Gastroesophageal sphincter (tissue), 4 donors: Measurements from ENCODE around the gene BCAS4. TPM values are rescaled to one million over a fixed set of nuclear protein-coding genes. Genes with fewer than 3 reads are reported as not detected.

Source experiments
- ATAC-seq: fragments of 150-250 bp; one replicate; pipeline ENCODE4 v1.9.1; 2016; ENCODE audit warnings: mild to moderate bottlenecking, moderate library complexity
- H3K27ac ChIP-seq, 4 donors: fragments of 200-600 bp; sonication (generic) in 3 of 4; 1 replicate in 3 of 4; 2 replicates in 1 of 4; pipeline ENCODE4 v1.5.1; 2016 to 2019
- H3K27me3 ChIP-seq: fragments of 200-600 bp; sonication (generic); one replicate; pipeline ENCODE4 v1.5.1; 2019
- H3K36me3 ChIP-seq, 2 donors: fragments of 200-600 bp; sonication (generic); one replicate each; pipeline ENCODE4 v1.5.1; 2019; ENCODE audit warnings: control low read depth in 1 of 2
- H3K4me1 ChIP-seq, 3 donors: fragments of 200-600 bp; sonication (generic); 1 replicate in 2 of 3; 2 replicates in 1 of 3; pipeline ENCODE4 v1.5.1; 2016 to 2019; ENCODE audit warnings: control low read depth in 2 of 3
- H3K4me3 ChIP-seq, 2 donors: fragments of 200-600 bp; sonication (generic); one replicate each; pipeline ENCODE4 v1.5.1; 2019; ENCODE audit warnings: mild to moderate bottlenecking in 1 of 2, moderate library complexity in 1 of 2
- H3K9me3 ChIP-seq, 3 donors: fragments of 200-600 bp; sonication (generic); one replicate each; pipeline ENCODE4 v1.5.1; 2017 to 2019; ENCODE audit warnings: control low read depth in 2 of 3
- EP300 ChIP-seq: sonication (generic); formaldehyde crosslinking; IDR thresholded peaks from one replicate; pipeline ENCODE4 v1.6.1; 2017; ENCODE audit warnings: antibody characterized with exemption, mild to moderate bottlenecking
- POLR2A ChIP-seq, 2 donors: fragments of 450-650 bp; IDR thresholded peaks; one replicate each; pipeline ENCODE4 v1.6.1; 2017; ENCODE audit warnings: antibody characterized with exemption in 2 of 2, mild to moderate bottlenecking in 2 of 2, moderate library complexity in 1 of 2
- POLR2AphosphoS5 ChIP-seq: sonication (generic); formaldehyde crosslinking; IDR thresholded peaks from one replicate; pipeline ENCODE4 v1.6.1; 2017; ENCODE audit warnings: antibody characterized with exemption
- WGBS, 2 donors: methylation state at CpG; one replicate each; pipeline ENCODE4 v1.1.5; 2018; ENCODE audit warnings: low coverage in 1 of 2; 5-methylcytosine and 5-hydroxymethylcytosine counted together
- total RNA-seq, 4 donors: library from RNA; depleted of rRNA; stranded (reverse); fragments of >200 nt; gene quantifications; one replicate each; pipeline ENCODE4 v1.1.0, GENCODE V29; 2016
- TF ChIP-seq, protein P1 (sequence below), 4 experiments: fragments of 200-600 bp in 2 of 4; fragments of 450-650 bp in 2 of 4; sonication (generic) in 1 of 4; IDR thresholded peaks; one replicate each; pipeline ENCODE4 v1.5.1; 2017 to 2019; ENCODE audit warnings: antibody characterized with exemption in 4 of 4, mild to moderate bottlenecking in 2 of 4, moderate library complexity in 2 of 4

The BCAS4 gene
- total RNA-seq, 4 donors from 2014 or later = 4.4 to 18.7 (median 4.7) TPM

DNA sequence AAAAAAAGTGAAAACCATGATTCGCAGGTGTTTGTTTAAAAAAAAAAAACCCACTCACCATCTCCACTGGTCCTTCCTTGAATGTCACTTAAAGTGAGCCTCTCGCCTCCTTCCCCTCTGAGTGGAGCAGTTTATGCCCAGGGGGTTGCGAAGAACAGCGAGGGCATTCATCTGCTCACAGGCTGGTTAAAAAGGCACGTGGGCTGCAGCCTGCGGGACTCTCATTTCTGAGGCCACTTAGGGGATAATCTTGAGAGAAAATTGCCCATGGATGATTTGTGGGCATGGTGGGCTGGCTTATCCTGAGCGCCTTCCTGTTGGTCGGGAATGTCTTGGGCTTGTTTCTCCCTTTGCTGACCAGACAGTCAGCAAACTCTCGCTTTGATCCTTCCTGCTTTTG lies 18.9 kb downstream of the BCAS4 start:
- no peak overlapping the region for H3K27ac ChIP-seq
- H3K4me1 ChIP-seq = peaks cover 0 to 33% (median 0%) of the 10 kb centered on the region in 3 donors
- 85% methylated on average over 4 of the region's 9 CpGs; no CpG with 5 or more reads in 1 of the 2 donors for WGBS, 2 donors
- TF ChIP-seq EP300 = no peak
- TF ChIP-seq, protein P1, sequence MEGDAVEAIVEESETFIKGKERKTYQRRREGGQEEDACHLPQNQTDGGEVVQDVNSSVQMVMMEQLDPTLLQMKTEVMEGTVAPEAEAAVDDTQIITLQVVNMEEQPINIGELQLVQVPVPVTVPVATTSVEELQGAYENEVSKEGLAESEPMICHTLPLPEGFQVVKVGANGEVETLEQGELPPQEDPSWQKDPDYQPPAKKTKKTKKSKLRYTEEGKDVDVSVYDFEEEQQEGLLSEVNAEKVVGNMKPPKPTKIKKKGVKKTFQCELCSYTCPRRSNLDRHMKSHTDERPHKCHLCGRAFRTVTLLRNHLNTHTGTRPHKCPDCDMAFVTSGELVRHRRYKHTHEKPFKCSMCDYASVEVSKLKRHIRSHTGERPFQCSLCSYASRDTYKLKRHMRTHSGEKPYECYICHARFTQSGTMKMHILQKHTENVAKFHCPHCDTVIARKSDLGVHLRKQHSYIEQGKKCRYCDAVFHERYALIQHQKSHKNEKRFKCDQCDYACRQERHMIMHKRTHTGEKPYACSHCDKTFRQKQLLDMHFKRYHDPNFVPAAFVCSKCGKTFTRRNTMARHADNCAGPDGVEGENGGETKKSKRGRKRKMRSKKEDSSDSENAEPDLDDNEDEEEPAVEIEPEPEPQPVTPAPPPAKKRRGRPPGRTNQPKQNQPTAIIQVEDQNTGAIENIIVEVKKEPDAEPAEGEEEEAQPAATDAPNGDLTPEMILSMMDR (IDR thresholded peaks at IDR 0.05) = no peak
- TF ChIP-seq POLR2AphosphoS5 = no peak
- no peak for TF ChIP-seq POLR2A (IDR thresholded peaks at IDR 0.05)
- H3K36me3 ChIP-seq = no peaks in the 10 kb centered on the region
- H3K9me3 ChIP-seq = no peaks in the 10 kb centered on the region
- no peaks in the 10 kb centered on the region for H3K27me3 ChIP-seq
- no peak for ATAC-seq
- no peak overlapping the region for H3K4me3 ChIP-seq

DNA sequence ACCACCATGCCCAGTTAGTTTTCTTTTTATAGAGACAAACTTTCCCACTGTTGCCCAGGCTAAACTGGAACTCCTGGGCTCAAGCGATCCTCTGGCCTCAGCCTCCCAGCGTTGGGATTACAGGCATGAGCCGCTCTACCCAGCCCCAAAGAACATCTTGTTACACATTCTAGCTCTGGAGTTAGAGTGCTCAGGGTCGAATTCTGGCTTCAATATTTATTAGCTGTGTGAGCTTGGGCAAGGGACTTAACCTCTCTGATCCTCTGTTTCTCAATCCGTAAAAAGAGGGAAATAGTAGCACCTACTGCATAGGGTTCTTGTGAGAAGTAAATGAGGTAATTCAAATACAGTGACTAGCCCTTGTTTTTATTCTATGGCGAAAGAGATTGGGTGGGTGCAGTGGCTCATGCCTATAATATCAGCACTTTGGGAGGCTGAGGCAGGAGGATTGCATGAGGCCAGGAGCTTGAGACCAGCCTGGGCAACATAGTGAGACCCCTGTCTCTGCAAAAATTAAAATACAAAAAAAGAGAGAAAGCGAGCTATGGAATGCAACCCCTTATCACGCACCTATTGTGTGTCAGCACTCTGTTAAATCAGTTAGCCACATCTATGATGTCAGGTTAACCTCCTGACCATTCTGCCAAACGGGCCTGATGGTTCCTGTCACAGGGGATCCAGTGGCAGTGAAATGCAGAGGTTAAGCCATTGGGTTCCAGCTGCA lies 19.7 kb downstream of the BCAS4 start:
- TF ChIP-seq, protein P1 (IDR thresholded peaks at IDR 0.05) = no peak
- TF ChIP-seq EP300 (no peak), POLR2AphosphoS5 (no peak), POLR2A (IDR thresholded peaks at IDR 0.05) (no peak)
- ATAC-seq = no peak
- H3K4me3 ChIP-seq = no peak overlapping the region
- H3K27me3 ChIP-seq = no peaks in the 10 kb centered on the region
- peaks cover 0 to 34% (median 0%) of the 10 kb centered on the region in 3 donors for H3K4me1 ChIP-seq
- WGBS, 2 donors = 77 to 87% methylated on average over 5 to 9 of the region's 9 CpGs
- H3K36me3 ChIP-seq = no peaks in the 10 kb centered on the region
- H3K9me3 ChIP-seq = no peaks in the 10 kb centered on the region
- peak overlapping the region in 1 of 4 donors; percentile 66 for H3K27ac ChIP-seq

DNA sequence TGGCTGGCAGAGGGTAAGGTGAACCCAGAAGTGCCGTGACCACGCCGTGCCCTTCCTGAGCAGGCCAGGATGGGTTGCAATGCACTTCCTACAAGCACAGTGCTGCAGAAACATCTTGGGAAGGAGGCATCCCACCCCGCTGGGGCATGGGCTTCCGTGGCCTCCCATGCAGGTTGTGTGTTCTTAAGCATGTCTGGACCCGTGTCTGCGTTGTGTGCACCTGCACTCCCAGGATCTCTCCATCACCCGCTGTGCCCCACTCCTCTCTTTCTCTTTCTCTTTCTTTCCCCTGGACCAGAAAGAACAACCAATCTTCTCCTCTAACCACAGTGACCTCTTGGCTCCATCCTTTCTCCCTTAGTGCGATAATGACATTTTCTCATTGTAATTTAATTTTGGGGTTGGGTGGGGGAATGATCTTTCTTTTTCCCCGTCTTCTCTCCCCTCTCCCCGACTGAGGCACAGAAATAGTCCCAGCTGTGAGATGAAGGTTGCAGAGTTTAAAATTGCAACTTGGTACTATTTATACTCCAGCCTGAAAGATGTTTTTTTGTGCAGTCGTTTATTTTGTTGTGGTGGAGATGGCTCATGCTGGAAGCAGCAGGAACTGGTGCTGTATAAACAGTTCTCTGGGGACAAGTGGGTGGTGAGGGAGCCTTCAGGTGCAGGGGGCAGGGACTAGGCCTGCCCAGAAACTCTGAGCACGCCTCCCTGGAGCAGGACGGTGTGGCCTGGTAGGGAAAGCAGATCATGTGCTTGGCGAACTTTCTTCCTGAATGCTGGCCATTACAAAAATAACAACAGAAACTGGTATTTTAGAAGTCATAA lies 20.5 kb downstream of the BCAS4 start:
- H3K9me3 ChIP-seq = no peaks in the 10 kb centered on the region
- ATAC-seq = peak; percentile 40
- peaks cover 0 to 34% (median 0%) of the 10 kb centered on the region in 3 donors for H3K4me1 ChIP-seq
- H3K27ac ChIP-seq = peak overlapping the region in 2 of 4 donors; percentile 41 to 66
- H3K4me3 ChIP-seq = no peak overlapping the region
- H3K27me3 ChIP-seq = no peaks in the 10 kb centered on the region
- H3K36me3 ChIP-seq = peaks cover 0 to 3% of the 10 kb centered on the region in 2 donors
- TF ChIP-seq, protein P1 (IDR thresholded peaks at IDR 0.05) = no peak
- TF ChIP-seq EP300 (no peak), POLR2AphosphoS5 (peak; percentile 51), POLR2A (IDR thresholded peaks at IDR 0.05) (no peak)
- WGBS, 2 donors = 49 to 55% methylated on average over 9 to 14 of the region's 15 CpGs

DNA sequence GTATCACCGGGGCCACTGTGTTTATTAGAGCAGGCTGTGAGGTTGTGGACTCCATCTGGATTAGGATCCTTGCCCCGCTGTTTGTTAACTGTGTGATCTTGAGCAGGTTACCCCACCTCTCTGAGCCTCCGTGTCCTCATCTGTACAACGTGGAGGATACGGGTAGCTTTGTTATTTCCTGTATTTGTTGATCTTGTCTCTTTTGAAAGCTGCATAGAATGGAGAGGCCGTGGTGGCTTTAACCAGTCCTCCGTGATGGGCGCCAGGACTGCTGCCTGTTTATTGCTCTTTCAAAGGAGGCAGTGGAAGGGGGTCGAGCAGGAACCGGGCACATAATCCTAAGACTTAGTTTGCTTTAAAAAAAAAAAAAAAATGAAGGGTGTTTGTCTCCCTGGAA lies 22.9 kb downstream of the BCAS4 start:
- ATAC-seq = no peak
- WGBS, 2 donors = 76 to 88% methylated on average over 1 to 8 of the region's 10 CpGs
- no peaks in the 10 kb centered on the region for H3K27me3 ChIP-seq
- H3K27ac ChIP-seq = peak overlapping the region in 1 of 4 donors; percentile 37
- peaks cover 0 to 4% of the 10 kb centered on the region in 2 donors for H3K36me3 ChIP-seq
- TF ChIP-seq POLR2A (IDR thresholded peaks at IDR 0.05) (no peak), EP300 (no peak), POLR2AphosphoS5 (no peak)
- TF ChIP-seq, protein P1 (IDR thresholded peaks at IDR 0.05) = no peak
- H3K4me3 ChIP-seq = no peak overlapping the region
- no peaks in the 10 kb centered on the region for H3K9me3 ChIP-seq
- peaks cover 0 to 34% (median 0%) of the 10 kb centered on the region in 3 donors for H3K4me1 ChIP-seq
